Mesenteric fat pad (tissue), 1 donor: Measurements from ENCODE around the gene ENOX2. TPM values are rescaled to one million over a fixed set of nuclear protein-coding genes. Genes with fewer than 3 reads are reported as not detected.
"Not testable (repeated sequence)": the region's sequence is repeated elsewhere in the genome, so short reads cannot be mapped to it uniquely, and the experiment has no call there.

Source experiments
- DNase-seq: peaks from one replicate; pipeline ENCODE4 v3.0.0-alpha.2; 2020; ENCODE audit warnings: low spot score
- total RNA-seq: library from RNA; stranded (reverse); fragmentation: NEBNext Ultra II Directional; extraction: Animal tissue kit (Norgen Biotek cat#: 25700); gene quantifications from one replicate; pipeline ENCODE4 v1.2.1, GENCODE V29; 2021
- donor health status: DM: yes; HTN: yes; CAD: no.

The ENOX2 gene
- total RNA-seq, 1 donor from 2014 or later = 15.1 TPM

DNA sequence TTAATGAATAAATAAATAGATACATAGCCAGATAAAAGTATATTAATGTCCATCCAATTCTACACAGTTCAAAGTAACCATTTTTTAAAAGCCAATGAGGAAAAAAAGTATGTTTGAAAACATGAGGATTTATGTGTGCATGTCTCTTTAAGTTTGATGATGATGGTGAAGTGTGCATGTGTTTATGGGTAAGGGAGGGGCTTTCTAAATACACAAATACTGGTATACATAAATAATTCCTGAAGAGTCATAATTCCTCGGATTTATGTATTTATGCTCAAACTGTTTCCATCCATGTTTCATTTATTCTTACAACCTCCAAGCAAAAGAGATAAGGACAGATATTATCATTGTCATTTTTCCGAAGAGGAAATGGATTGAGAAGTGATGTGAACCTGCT lies 75.4 kb downstream of the ENOX2 start:
- no peak for DNase-seq

DNA sequence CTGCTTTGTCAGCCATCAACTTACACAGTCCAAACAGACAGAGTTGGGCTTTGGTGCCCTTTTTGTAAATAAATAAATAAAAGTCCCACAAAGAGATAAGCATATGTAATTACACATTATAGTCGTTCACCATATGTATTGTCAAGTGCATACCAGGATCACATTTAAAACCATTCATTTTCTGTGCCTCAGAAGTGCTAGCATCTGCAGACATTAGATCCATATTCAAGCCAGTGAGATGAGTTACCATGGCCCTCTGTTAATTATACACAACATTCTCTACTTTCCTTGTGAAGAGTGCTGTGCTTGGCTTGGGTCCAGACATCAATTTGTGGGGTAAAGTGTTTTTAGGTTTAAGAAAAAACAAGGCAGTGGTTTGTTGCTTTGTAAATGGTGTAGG lies 76.8 kb downstream of the ENOX2 start:
- DNase-seq = no peak

DNA sequence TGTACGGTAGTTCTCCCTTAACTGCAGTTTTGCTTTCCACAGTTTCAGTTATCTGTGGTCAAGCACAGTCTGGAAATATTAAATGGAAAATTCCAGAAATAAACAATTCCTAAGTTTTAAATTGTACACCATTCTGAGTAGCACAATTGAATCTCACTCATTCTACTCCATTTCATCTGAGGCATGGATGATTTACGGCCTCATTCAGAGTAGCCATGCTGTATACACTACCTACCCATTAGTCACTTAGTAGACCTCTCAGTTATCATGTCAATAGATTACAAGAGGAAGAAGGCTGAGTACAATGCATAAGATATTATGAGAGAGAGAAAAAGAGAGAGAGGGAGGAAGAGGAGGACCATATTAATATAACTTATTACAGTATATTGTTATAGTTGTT lies 77.5 kb downstream of the ENOX2 start:
- DNase-seq = no peak

DNA sequence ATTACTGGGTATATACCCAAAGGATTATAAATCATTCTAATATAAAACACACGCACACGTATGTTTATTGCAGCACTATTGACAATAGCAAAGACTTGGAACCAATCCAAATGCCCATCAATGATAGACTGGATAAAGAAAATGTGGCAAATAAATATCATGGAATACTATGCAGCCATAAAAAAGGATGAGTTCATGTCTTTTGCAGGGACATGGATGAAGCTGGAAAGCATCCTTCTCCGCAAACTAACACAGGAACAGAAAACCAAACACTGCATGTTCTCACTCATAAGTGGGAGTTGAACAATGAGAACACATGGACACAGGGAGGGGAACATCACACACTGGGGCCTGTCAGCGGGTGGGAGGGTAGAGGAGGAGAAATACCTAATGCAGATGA lies 83.6 kb downstream of the ENOX2 start:
- DNase-seq = not testable (repeated sequence)

DNA sequence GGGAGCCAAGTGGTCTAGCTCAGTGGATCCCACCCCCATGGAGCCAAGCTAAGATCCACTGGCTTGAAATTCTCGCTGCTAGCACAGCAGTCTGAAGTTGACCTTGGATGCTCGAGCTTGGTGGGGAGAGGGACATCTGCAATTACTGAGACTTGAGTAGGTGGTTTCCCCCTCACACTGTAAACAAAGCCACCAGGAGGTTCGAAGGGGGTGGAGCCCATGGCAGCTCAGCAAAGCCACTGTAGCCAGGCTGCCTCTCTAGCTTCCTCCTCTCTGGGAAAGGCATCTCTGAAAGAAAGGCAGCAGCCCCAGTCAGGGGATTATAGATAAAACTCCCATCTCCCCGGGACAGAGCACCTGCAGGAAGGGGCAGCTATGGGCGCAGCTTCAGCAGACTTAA lies 89.1 kb downstream of the ENOX2 start:
- not testable (repeated sequence) for DNase-seq

DNA sequence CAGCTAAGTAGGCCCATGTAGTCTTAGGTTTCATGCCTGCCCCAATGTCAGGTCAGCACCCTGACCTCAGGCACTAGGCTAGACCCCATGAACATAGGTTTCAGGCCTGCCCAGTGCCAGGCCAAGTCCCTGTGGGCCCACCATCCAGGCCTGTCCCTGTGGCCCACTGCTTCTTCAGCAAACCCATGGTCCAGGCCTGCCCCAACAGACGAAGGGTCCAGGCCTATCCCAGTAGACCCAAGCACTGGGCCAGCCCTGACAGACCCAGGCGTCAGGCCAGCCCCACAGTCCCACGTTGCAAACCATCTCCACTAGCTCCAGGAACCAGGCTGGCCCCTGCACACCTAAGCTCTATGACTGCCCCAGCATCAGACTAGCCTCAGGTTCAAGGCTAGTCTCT lies 92.4 kb downstream of the ENOX2 start:
- no peak for DNase-seq

DNA sequence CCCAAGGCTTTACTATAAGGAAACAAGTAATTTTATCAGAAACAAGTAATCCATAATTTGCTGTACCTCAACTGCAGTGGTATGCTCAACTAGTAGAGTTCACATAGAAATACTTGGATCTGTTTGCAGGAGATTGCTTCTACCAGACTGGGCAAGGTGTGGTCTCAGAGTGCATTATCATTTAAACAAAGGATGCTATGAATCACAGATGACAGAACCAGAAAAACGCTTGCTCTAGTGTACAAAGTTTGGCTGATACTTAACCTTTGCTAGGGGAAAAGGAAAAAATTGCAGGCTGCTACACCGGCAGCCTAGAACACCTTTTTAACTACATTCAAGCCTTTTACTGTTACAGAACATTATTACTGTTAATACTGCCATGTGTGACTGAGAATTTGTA lies 97.1 kb downstream of the ENOX2 start:
- DNase-seq = no peak

DNA sequence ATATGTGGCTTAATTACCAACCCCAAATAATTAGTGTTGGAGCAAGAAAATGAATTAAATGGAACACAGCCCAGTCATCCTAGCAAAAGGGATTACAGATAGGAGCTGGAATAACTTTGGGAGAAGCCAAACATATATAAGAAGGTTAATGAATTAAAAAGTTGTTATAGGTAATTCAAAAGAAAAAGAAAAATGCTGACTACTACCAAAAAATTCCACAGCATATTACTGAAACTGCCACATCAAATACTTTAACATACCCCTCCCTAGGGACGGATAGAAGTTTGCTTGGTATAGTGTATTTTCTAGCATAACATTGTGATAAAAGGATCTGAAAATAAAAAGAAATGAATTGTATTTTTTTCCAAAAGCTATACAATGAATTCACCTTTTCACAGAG lies 99.5 kb downstream of the ENOX2 start:
- no peak for DNase-seq

DNA sequence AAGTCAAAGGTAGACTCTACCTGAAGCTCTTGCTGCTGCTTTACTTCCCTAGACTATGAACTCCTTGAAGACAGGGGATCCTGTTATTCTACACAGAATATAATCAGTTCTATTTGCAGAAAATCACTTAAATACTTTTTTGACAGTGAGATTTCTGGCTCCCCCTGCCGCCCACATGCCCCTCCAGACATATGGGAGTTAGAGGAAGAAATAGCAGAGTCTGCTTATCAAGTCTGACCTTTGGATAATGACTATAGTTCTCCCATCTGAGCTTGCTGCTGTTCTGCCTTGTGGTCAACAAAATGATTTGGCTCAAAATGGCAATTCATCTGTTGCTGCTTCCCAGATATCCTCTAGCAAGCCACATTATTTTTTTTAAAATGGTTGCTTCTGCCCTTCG lies 101.1 kb downstream of the ENOX2 start:
- no peak for DNase-seq

DNA sequence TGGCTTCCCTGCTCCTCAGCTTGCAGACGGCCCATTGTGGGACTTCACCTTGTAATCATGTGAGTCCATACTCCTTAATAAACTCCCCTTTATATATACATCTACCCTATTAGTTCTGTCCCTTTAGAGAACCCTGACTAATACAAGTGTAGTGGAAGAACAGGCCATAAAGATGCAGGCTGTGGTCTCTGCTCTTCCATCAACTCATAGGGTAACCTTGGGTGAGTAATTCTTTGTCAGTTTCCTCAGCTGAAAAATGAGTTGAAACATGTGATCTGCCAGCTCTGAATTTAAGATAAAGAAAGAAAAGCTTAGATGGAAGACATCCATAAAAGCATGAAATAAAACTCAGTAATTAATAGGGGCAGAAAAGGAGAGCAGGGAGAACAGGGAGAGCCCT lies 103.6 kb downstream of the ENOX2 start:
- no peak for DNase-seq

DNA sequence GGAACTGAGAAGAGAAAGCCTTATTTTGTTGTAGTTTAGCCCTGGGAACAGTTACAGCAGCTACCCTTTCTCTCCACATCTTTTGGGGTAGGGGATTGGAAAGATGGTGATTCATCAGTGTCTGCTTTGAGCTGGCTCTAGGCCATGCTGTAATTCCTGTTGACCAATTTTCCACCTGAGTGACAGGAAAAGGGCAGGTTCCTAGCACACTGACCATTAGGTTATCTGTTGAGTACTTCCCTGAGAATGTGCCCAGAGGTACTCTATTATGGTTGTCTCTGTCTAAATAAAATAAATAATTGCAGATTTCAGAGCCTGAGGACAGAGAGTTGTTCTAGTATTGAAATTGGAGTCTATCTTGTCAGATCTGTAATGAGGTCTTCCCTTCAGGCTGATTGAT lies 109.0 kb downstream of the ENOX2 start:
- DNase-seq = no peak

DNA sequence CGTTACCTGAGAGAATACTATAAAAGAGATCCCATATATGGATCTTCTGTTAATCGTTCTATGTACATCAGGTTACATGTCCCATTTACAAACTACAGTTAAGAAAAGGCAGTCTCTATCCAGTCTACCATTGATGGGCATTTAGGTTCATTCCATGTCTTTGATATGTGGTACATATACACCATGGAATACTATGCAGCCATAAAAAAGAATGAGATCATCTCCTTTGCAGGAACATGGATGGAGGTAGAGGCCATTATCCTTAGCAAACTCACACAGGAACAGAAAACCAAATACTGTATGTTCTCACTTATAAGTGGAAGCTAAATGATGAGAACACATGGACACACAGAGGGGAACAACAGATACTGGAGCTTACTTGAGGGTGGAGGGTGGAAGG lies 111.1 kb downstream of the ENOX2 start:
- not testable (repeated sequence) for DNase-seq

DNA sequence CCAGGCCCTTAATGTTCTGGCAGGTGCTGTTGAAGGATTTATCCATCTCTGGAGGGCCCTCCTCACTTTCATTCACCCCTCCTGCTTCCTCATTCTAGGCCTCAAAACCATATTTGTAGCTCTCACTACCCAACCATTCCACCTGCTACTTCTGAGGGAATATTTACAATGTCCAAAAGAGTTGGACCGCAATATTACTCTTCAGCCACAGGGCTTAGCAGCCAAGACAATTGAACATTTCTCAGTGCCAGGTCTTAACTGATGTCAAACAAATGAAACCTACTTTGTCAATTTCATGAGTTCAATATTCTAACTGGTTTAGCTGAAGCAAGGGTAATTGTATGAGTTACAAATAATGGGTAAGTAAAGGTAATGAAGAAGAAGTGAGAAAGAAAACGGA lies 113.2 kb downstream of the ENOX2 start:
- DNase-seq = no peak

DNA sequence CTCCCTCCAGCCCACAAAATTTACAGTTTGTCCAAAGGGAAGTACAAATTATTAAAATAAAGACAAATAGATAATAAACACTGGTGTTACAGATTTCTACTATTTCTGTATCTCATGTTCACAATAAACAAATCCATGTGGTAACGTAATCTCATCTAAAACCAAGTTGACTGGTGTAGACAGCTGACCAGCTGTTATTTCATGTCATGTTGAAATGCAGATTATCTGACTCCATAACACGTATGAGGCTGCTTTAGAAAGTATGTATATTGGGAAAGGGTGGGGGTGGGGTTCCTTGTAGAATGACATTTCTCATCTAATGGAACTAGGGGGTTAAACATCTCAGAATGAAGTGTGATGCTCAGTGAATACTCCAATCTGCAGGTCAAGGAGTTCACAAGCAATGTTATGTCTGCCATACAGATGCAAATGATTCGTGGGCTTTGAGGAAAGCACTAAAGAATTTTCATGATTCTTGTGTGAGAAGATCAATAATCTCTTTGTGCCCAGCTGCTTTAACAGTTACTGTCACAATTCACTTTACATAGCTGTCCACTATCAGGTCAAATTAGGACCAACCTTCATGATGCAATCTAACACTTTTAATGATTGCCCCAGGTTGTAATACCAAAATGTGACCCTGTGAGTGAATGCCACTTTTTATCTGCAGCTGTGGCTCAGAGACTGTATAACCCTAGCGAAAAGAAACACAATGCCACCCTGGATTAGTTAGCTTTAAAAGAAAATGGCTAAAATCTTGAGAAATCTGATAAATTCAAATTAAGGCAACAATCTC lies 114.0 kb downstream of the ENOX2 start:
- DNase-seq = no peak

DNA sequence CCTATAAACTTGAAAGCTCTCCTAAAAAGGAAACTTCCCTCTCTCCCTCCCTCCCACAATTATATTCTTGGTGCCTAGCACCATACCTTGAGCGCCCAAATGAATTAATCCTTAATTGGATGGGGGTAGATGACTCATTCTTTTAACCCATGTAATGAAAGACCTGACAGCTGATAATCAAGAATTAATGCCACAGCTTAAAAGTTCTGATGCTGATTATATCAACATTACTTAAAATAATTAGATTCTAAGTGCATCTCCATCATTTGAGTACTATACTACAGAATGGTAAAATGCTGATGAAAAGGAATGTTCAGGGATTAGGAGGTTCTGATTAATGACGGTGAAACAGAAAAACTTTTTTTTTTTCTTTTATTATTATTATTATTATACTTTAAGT lies 117.0 kb downstream of the ENOX2 start:
- no peak for DNase-seq

DNA sequence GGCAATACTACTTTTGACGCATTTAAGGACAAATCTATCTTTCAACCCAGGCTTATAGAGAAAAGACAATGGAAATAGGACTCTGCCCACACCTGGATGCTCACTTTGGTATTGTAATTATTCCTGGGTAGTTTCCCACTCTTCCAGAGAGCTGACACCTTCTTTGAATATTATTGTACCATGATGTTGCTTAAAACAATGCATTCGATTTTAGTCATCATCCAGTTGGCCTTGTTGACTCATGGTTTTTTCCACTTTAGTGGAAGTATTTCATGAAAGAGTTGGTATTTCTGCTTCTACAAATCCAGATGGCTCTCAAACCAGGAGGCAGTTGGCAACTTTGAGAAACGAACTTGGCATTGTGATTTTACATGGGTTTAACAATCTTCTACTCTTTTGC lies 124.2 kb downstream of the ENOX2 start:
- DNase-seq = no peak

DNA sequence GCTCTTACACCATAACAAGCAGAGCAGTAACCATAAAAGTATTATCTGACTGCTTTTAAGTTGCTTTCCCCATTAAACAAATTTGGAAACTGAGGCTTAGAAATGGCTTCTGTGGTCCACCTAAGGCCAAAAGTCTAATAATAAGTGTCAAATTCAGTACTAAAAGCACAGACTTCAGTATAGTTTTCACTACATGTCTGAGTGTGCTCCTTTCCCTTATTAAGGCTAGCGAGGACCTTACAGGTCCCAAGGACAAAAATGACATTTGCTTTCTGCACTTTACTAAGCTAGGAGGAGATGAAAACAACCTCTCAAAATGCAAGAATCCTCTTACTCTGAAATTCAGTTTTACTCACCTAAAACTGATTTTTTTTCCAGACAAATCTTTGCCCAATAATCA lies 127.2 kb downstream of the ENOX2 start:
- no peak for DNase-seq

DNA sequence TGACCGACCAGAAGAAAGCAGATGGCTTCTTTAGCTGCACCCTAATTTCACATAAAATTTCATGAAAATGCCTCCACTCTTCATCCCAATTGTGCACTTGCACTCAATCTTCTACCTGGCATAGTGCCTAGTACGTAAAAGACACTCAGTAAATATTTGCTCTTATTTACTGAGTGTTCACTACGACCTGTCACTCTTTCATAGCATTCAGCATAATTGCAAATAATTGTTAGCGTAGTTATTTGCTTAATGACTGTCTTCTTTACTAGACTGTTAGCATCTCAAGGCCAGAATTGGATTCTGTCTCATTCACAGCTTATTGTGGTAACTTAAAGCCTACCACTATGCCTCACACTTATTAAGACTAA lies 130.2 kb downstream of the ENOX2 start:
- no peak for DNase-seq

DNA sequence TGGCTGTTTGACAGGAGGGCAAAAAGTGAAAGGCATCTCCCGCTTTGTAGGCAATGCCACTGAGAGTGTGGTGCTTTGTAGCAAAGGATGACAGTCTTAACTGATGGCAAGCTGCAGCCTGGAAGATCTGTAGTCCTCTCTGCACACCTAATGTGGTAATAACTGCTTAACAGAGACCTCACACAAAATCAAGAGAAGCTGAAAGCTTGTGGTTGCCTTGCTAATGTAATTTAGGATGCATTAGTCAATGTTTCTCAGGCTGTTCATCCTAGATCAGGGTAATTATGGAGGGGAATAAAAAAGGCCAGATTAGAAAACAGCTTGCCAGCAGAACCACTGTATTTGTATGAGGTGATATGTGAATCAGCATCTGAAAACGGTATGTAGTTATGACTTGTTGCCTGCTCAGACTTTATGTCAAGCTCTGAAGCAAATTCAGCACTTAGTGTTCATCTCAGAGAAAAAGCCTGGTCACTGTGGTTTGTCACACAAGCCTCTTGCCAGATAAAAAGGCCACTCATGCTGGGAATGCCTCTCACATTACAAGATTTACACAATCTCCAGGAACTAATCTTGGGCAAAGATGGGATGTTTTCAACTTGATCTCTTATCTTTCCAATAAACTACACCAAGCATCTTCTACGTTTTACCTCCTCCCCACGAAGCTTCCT lies 130.8 kb downstream of the ENOX2 start:
- no peak for DNase-seq

DNA sequence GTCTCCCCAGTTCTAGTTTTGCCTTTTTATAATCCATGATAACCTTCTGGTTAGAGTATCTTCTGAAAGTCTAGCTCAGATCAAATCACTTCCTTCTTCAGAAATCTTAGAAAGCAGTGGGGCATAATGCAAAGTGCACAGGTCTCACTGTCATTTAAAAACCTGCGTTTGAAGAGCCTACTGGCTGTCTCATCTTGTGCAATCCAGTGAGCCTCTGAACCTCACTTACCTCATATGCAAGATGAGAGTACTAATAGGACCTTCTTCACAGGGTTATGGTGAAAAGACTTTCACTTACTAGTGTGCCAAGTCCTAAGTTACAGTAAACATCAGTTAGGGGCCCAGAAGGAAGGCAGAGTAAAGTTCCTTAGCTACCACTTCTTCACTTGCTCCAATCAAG lies 131.4 kb downstream of the ENOX2 start:
- no peak for DNase-seq

DNA sequence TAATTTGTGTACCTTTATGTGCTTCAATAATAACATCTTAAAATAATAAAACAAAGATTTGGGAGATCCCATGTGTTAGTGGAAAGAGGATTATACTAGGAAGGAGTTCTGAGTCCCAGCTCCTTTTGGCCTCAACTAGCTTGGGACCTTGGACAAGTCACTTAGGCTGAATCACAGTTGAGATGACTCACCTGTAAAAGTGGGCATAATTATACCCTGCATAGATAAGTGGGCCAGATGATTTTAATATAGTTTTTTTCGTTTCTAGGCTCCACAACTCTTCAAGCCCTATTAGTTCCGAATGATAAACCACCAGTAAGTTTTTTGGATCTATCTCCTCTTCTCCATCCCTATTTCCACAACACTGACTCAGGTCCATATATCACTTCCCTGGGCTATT lies 131.8 kb downstream of the ENOX2 start:
- DNase-seq = no peak

DNA sequence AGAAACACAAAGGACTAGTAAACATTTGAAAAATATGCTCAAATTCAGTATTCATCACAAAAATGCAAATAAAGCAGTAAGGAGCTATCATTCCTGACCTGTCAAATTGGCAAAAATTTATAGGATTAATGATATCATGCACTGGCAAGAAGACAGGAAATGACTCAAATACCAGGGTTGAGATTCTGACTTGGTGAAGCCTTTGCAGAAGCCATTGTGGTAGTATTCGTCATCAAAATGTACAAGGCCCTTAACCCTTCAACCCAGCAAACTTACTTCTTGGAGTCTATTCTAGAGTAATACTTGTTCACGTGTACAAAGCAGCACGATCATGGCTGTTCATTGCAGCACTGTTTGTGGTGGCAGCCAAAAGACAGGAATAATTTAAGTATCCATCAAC lies 132.4 kb downstream of the ENOX2 start:
- no peak for DNase-seq

DNA sequence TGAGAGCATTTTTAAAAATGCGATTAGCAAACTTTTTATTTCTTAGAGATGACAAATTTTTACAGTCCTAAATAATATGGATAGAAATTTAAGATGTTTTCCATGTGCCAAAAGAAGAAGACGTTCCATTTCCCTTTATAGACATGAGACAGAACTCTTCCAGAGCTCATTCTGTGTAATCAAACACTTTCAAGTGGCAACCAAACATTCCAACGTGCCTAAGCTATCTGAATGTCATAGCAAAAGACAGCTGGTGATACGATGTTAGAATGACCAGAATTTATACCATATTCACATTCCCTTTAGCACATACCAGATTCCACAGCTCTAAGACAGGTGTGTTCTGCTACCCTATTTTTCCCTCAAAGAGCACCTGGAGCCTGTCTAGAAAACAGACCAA lies 133.2 kb downstream of the ENOX2 start:
- no peak for DNase-seq
